ENCODE results near the gene XXYLT1. TPM values are rescaled to one million over a fixed set of nuclear protein-coding genes. Genes with fewer than 3 reads are reported as not detected.

Gene XXYLT1
- total and polyA plus RNA-seq, 9 of the 15 experiments (the other 6 are each of a cell fraction or from before 2014, with no cell fraction given), result 1.9 to 18.9 (median 15.0) TPM

DNA sequence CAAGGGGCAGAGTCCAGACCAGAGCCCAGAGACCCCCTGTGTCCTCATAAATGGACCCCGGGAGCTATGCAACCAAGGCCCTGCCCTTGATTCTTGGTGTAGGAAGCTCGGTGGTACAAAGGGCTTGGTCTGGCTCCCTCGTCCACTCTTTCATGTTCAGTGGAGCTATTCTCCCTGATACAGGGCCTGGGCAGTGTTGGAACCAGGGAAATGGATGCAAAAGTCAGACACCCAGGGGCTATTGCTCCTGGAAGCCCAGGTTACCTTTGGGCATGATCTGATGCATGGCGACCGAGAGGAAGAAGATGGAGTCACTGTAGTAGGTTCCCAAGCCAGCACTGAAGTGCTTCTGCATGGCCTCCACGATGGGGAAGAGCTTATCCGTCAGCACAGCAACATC is 44.5 kb downstream of the XXYLT1 start (continued):
- TF ChIP-seq, protein P1, sequence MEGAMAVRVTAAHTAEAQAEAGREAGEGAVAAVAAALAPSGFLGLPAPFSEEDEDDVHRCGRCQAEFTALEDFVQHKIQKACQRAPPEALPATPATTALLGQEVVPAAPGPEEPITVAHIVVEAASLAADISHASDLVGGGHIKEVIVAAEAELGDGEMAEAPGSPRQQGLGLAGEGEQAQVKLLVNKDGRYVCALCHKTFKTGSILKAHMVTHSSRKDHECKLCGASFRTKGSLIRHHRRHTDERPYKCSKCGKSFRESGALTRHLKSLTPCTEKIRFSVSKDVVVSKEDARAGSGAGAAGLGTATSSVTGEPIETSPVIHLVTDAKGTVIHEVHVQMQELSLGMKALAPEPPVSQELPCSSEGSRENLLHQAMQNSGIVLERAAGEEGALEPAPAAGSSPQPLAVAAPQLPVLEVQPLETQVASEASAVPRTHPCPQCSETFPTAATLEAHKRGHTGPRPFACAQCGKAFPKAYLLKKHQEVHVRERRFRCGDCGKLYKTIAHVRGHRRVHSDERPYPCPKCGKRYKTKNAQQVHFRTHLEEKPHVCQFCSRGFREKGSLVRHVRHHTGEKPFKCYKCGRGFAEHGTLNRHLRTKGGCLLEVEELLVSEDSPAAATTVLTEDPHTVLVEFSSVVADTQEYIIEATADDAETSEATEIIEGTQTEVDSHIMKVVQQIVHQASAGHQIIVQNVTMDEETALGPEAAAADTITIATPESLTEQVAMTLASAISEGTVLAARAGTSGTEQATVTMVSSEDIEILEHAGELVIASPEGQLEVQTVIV (CRISPR knock-in tag; IDR thresholded peaks at IDR 0.05; ENCODE audit: borderline replicate concordance), result no peak
- TF ChIP-seq ZNF232 (CRISPR knock-in tag; IDR thresholded peaks at IDR 0.05), result no peak
- TF ChIP-seq HNRNPUL1 (IDR thresholded peaks at IDR 0.05; ENCODE audit: low read length), result no peak
- TF ChIP-seq HLTF (IDR thresholded peaks at IDR 0.05), result no peak
- TF ChIP-seq TEAD4 (IDR thresholded peaks at IDR 0.05; ENCODE audit: low read length), result no peak
- no peak for TF ChIP-seq TEAD4 (CRISPR knock-in tag; IDR thresholded peaks at IDR 0.05; ENCODE audit: borderline replicate concordance)

DNA sequence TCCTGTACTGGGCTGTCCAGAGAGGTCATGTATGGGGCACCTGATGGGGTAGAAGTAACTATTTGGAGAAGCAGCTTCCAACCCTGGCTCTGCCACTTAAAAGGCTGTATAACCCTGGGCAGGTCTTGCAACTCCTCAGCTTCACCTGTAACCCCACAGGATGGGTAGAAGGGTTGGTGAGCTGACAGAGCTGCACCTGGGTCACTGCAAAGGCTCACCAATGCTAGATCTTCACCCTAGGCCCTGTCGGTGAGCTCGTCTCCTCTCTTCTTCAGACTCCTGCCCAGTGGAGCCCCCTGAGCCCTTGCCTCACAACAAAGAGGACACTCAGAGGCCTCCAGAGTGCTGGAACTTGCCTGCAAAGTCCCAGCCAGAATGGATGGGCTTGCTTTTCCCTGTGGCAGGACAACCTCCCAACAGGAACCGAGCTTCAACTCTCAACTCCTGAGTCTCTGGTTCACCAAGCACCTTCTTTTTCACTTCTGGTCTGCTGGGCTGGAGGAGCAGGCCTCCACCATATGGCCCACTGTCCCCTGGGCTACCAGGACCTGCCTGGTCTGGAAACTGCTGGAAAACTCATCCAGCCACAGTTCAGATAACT is 45.9 kb downstream of the XXYLT1 start:
- Histone ChIP-seq H3K9me3 (replicated peaks; ENCODE audit: control insufficient read depth, insufficient read depth, low read depth, low read length) (no peaks in the 10 kb centered on the region), H3K4me2 (ENCODE audit: insufficient read depth, low read length) (no peak overlapping the region), H3K27ac (ENCODE audit: extremely low read depth, low read depth, low read length) (no peak overlapping the region), H2AFZ (ENCODE audit: low read depth, low read length) (no peak overlapping the region), H3K4me1 (replicated peaks in 1 of 2; ENCODE audit: control insufficient read depth in 2 of 2, insufficient read depth in 2 of 2, low read length in 2 of 2) (peaks cover 0 to 5% of the 10 kb centered on the region in 2 experiments; a peak in 2 of 5 replicates), H3K79me2 (ENCODE audit: control insufficient read depth, insufficient read depth, low read length) (no peaks in the 10 kb centered on the region), H3K9ac (ENCODE audit: insufficient read depth in 1 of 2, low read depth in 2 of 2, low read length in 2 of 2) (no peak overlapping the region), H3K4me3 (no peak overlapping the region), H3K9me1 (ENCODE audit: control insufficient read depth, insufficient read depth, low read length) (no peaks in the 10 kb centered on the region), H3K36me3 (ENCODE audit: control insufficient read depth, insufficient read depth, low read length) (peaks cover 13% of the 10 kb centered on the region; the same call in 1 of the 3 replicates), H4K20me1 (replicated peaks; ENCODE audit: control insufficient read depth, insufficient read depth, low read length) (no peaks in the 10 kb centered on the region), H3K27me3 (ENCODE audit: control insufficient read depth in 2 of 2, insufficient read depth in 2 of 2, low read length in 2 of 2) (no peaks in the 10 kb centered on the region)
- 83% methylated on average over 3 of the region's 3 CpGs for WGBS (ENCODE audit: insufficient coverage, low coverage, missing lambda C conversion rate)
- POLR2A ChIA-PET, result interaction anchor here (0.9 to 1.1 kb wide), 2 partner anchors 20 to 30 kb away, joined by 3 to 4 read pairs; no protein-coding TSS in a partner anchor
- in situ Hi-C loops (cut with MboI), result no loop called here
- no TSS peak for BruUV-seq (replicated peaks)
- intact Hi-C loops (cut with micrococcal nuclease), result no loop called here
- FAIRE-seq, result no peak
- DNase-seq (ENCODE audit: extremely low read depth in 1 of 4, low spot score in 3 of 4), result no peak
- CTCF ChIA-PET (ENCODE audit: low intra/inter-chr PET ratio), result no interaction called here
- ATAC-seq, result no peak
- TF ChIP-seq GTF2F1 (IDR thresholded peaks at IDR 0.05; ENCODE audit: low read depth, low read length), result no peak
- TF ChIP-seq RAD21 (CRISPR knock-in tag; conservative IDR thresholded peaks at IDR 0.05 in 1 of 2, IDR thresholded peaks at IDR 0.05 in 1 of 2), result no peak
- TF ChIP-seq SMAD1 (IDR thresholded peaks at IDR 0.05; ENCODE audit: low read depth, low read length, partially characterized antibody), result no peak
- TF ChIP-seq, protein P2, sequence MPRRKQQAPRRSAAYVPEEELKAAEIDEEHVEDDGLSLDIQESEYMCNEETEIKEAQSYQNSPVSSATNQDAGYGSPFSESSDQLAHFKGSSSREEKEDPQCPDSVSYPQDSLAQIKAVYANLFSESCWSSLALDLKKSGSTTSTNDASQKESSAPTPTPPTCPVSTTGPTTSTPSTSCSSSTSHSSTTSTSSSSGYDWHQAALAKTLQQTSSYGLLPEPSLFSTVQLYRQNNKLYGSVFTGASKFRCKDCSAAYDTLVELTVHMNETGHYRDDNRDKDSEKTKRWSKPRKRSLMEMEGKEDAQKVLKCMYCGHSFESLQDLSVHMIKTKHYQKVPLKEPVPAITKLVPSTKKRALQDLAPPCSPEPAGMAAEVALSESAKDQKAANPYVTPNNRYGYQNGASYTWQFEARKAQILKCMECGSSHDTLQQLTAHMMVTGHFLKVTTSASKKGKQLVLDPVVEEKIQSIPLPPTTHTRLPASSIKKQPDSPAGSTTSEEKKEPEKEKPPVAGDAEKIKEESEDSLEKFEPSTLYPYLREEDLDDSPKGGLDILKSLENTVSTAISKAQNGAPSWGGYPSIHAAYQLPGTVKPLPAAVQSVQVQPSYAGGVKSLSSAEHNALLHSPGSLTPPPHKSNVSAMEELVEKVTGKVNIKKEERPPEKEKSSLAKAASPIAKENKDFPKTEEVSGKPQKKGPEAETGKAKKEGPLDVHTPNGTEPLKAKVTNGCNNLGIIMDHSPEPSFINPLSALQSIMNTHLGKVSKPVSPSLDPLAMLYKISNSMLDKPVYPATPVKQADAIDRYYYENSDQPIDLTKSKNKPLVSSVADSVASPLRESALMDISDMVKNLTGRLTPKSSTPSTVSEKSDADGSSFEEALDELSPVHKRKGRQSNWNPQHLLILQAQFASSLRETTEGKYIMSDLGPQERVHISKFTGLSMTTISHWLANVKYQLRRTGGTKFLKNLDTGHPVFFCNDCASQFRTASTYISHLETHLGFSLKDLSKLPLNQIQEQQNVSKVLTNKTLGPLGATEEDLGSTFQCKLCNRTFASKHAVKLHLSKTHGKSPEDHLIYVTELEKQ (CRISPR knock-in tag; IDR thresholded peaks at IDR 0.05), result no peak
- no peak for TF ChIP-seq SMARCA4 (IDR thresholded peaks at IDR 0.05)
- TF ChIP-seq, protein P3, sequence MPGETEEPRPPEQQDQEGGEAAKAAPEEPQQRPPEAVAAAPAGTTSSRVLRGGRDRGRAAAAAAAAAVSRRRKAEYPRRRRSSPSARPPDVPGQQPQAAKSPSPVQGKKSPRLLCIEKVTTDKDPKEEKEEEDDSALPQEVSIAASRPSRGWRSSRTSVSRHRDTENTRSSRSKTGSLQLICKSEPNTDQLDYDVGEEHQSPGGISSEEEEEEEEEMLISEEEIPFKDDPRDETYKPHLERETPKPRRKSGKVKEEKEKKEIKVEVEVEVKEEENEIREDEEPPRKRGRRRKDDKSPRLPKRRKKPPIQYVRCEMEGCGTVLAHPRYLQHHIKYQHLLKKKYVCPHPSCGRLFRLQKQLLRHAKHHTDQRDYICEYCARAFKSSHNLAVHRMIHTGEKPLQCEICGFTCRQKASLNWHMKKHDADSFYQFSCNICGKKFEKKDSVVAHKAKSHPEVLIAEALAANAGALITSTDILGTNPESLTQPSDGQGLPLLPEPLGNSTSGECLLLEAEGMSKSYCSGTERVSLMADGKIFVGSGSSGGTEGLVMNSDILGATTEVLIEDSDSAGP (CRISPR knock-in tag; IDR thresholded peaks at IDR 0.05), result no peak
- TF ChIP-seq ERF (CRISPR knock-in tag; IDR thresholded peaks at IDR 0.05), result no peak
- TF ChIP-seq PHF8 (IDR thresholded peaks at IDR 0.05; ENCODE audit: borderline replicate concordance, low read length), result no peak

All from K562 (cell line).